ENCODE results near the gene GABRP.

GABRP gene

DNA sequence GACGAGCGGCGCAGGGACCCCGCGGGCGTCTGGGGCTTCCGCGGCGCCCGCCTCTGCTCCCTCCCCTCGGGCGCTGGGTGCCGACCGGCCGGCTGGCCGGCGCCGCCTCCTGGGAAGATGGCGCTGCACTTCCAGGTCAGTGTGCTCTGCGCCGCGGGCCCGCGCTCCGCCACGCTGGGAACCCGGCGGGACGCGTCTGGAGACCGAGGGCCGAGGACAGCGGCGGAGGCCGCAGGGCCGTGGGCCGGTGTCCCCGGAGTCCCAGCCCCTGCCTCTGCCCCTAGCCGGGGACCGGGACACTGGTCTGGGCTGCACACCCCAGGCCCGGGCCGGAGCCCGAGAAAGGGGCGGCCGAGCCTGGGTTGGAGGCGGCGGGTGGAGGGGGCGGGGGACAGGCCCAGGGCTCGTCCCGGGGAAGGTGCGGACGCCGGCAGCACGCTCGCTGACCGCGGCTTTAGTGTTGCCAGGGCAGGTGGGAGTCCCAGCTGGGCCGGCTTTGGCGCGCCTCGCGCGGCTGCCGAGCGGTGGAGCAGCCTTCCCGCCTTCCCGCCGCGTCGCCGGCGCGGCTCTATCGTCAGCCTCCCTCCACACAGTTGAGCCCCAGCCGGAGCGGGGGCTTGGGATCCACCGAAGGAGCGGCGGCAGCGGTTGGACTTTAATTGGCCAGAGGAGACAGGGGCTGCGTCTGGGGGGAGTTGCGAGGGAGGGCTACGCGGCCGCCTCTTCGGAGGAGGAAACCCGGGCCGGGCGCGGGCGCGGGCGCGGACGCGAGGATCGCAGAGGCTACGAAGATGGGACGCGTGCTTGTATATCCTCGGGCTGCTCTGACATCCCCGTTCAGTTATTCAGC is 78.6 kb downstream of the GABRP start, which contains the start of gene RANBP17:
Gene RANBP17 (plus strand): TSS at position 102 of the 850 bp plus-strand sequence.
- no peak for FAIRE-seq

GRCh38 chr5:170863646-170864045 is 80.1 kb downstream of the GABRP start:
- no peak for FAIRE-seq
